GM13977 (cell line): ENCODE measurements around the gene ADCY4.
A peak's percentile ranks its signal among the peaks of the same experiment; 100 is the strongest.

ENCODE experiments used
- DNase-seq: peaks from one replicate; pipeline ENCODE4 v3.0.0; 2012; ENCODE audit warnings: low spot score
- in situ Hi-C: fragments of 300-500 bp; cut with MboI; formaldehyde crosslinking; loops from one replicate; pipeline ENCODE4 v1.12.0; 2022; ENCODE audit warnings: low sequenced_read_pairs, low pct_unique_long_range_greater_than_20kb, mixed read lengths, inconsistent platforms; ENCODE audit not compliant: unreplicated experiment
- TF ChIP-seq, protein P1 (sequence below): IDR thresholded peaks from 2 replicates; pipeline ENCODE4 v1.5.1; 2012; ENCODE audit warnings: mild to moderate bottlenecking, control low read depth; ENCODE audit not compliant: insufficient read depth; ENCODE audit errors: extremely low read depth, missing control alignments

The ADCY4 gene

GRCh38 chr14:24369907-24370687, 35.2 kb upstream of the ADCY4 start:
- in situ Hi-C loops = no loop called here
- TF ChIP-seq, protein P1, sequence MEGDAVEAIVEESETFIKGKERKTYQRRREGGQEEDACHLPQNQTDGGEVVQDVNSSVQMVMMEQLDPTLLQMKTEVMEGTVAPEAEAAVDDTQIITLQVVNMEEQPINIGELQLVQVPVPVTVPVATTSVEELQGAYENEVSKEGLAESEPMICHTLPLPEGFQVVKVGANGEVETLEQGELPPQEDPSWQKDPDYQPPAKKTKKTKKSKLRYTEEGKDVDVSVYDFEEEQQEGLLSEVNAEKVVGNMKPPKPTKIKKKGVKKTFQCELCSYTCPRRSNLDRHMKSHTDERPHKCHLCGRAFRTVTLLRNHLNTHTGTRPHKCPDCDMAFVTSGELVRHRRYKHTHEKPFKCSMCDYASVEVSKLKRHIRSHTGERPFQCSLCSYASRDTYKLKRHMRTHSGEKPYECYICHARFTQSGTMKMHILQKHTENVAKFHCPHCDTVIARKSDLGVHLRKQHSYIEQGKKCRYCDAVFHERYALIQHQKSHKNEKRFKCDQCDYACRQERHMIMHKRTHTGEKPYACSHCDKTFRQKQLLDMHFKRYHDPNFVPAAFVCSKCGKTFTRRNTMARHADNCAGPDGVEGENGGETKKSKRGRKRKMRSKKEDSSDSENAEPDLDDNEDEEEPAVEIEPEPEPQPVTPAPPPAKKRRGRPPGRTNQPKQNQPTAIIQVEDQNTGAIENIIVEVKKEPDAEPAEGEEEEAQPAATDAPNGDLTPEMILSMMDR = no peak
- DNase-seq = no peak

DNA sequence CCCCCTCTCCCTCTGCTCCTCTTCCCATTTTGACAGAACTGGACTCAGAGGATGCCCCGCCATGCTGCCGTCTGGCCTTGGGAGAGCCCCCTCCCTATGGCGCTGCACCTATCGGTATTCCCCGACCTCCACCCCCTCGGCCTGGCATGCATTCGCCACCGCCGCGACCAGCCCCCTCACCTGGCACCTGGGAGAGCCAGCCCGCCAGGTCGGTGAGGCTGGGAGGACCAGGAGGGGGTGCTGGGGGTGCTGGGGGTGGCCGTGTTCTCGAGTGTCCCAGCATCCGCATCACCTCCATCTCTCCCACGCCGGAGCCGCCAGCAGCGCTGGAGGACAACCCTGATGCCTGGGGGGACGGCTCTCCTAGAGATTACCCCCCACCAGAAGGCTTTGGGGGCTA, 34.6 kb upstream of the ADCY4 start:
- in situ Hi-C loops = no loop called here
- TF ChIP-seq, protein P1 = no peak
- DNase-seq = no peak

GRCh38 chr14:24368562-24369252, 33.8 kb upstream of the ADCY4 start:
- peak; percentile 81 for DNase-seq
- in situ Hi-C loops = no loop called here
- TF ChIP-seq, protein P1 = no peak

DNA sequence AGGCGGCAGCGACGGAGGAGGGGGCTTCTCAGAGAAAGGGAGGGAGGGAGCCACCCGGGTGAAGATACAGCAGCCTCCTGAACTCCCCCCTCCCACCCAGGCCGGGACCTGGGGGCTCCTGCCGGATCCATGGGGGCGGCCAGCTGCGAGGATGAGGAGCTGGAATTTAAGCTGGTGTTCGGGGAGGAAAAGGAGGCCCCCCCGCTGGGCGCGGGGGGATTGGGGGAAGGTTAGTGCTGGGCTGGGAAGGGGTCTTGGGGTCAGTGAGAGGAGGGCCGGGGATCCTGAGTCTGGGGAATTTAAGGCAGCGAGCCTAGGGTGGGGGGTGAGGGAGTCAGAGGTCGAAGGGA, 33.3 kb upstream of the ADCY4 start:
- in situ Hi-C loops = no loop called here
- DNase-seq = peak; percentile 53

DNA sequence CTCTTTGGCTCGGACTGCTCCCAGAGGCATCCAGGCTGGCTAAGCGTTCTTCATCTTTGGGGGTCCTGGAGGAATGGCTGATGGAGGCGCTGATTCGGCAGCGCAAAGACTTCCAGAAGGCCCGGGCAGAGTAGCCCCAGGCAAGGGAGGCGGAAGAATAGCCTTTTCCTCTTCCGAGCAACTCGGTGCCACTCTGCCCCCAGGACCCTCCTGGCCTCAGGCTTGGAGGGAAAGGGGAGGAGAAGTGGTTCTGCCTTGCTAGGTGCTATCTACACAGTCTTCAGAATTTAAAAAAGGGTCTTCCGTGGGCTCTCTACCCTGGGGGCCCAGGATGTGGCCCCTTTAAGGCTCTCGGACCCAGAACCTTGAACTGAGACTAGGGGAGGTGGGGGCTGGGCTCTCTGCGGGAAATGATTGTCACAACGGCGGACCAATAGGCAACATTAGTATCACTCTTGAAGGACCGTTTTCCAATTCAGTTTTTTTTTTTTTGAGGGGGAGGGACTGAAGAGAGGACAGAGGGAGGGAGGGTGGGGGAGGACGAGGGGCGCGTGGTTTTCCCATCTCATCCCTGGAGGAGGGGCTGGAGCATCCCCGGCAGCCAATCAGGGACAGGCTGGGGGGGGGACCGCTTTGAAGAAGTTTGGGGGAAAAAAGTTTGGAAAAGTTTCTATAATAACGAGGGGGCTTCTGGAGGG, 32.8 kb upstream of the ADCY4 start, which contains the start of gene NFATC4:
Gene NFATC4 (plus strand): TSS at position 671 of the 698 bp plus-strand sequence. CDS start 157 bp downstream, outside the sequence.
- in situ Hi-C loops = no loop called here
- peak; percentile 79 for DNase-seq
- TF ChIP-seq, protein P1 = no peak

More for the DNA sequence above, 33.3 kb upstream of the ADCY4 start:
- TF ChIP-seq, protein P1 = no peak

DNA sequence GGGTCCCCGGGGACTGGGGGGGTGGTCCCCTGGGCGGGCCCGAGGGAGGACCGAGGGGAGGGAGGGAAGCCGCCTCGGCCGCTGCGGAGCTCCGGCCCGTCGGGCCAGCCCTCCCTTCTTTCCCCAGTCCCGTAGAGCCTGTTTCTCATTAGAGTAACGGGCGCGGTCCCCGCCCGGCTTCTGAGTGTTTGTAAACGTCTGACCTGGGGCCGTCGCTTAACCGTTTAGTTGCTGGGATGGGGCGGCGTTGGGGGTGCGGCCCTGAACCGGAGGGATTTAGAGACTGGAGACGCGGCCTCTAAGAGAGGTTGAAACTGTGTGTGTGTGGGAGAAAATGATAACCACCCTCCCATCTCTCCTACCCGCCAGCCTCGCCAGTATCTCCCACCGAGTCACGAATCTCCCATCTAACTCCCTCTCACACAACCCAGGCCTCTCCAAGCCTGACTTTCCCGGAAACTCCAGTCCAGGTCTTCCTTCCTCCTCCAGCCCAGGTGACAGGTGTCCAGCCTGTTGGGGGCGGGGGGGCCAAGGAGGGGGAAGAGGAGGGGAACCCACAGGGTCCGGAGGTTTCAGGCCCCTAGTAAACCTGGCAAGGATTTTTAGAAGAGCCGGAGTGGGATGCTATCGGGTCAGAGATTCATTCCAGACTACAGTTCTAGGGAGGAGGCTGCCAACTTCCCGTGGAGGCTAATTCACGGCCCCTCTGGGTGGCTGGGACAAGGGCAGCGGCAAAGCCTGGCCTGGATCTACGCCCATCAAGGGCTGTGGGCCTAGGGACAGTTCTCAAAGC, 32.0 kb upstream of the ADCY4 start:
- in situ Hi-C loops = no loop called here
- TF ChIP-seq, protein P1 = no peak
- peak; percentile 87 for DNase-seq
